Tibial nerve (tissue), 4 donors: ENCODE results near the gene LIPC. TPM values are rescaled to one million over a fixed set of nuclear protein-coding genes. Genes with fewer than 3 reads are reported as not detected.

Source experiments
- DNase-seq, 2 donors: peaks; one replicate each; pipeline ENCODE4 v3.0.0-alpha.2; 2019; ENCODE audit warnings: low spot score in 2 of 2
- H3K27ac ChIP-seq, 4 donors: fragments of 200-600 bp; sonication (generic) in 3 of 4; one replicate each; pipeline ENCODE4 v1.5.1; 2017 to 2019; ENCODE audit warnings: mild to moderate bottlenecking in 1 of 4
- H3K27me3 ChIP-seq, 2 donors: fragments of 200-600 bp; sonication (generic) in 1 of 2; one replicate each; pipeline versions ENCODE4 v1.5.1 to v1.6.0; 2017 to 2019
- H3K36me3 ChIP-seq, 3 donors: fragments of 200-600 bp; sonication (generic); one replicate each; pipeline ENCODE4 v1.5.1; 2018 to 2019
- H3K4me1 ChIP-seq, 4 donors: fragments of 200-600 bp; sonication (generic) in 3 of 4; one replicate each; pipeline ENCODE4 v1.5.1; 2017 to 2019
- H3K4me3 ChIP-seq, 4 donors: fragments of 200-600 bp; sonication (generic) in 3 of 4; one replicate each; pipeline ENCODE4 v1.5.1; 2017 to 2019; ENCODE audit warnings: mild to moderate bottlenecking in 1 of 4, moderate library complexity in 1 of 4
- H3K9me3 ChIP-seq, 4 donors: fragments of 200-600 bp; sonication (generic) in 3 of 4; one replicate each; pipeline ENCODE4 v1.5.1; 2017 to 2019
- EP300 ChIP-seq, 2 donors: sonication (generic); formaldehyde crosslinking; IDR thresholded peaks; one replicate each; pipeline ENCODE4 v1.6.1; 2017; ENCODE audit warnings: antibody characterized with exemption in 2 of 2, mild to moderate bottlenecking in 1 of 2
- POLR2A ChIP-seq, 2 donors: fragments of 450-650 bp; IDR thresholded peaks; one replicate each; pipeline ENCODE4 v1.6.1; 2017; ENCODE audit warnings: antibody characterized with exemption in 2 of 2, mild to moderate bottlenecking in 2 of 2, moderate library complexity in 2 of 2
- WGBS, 2 donors: methylation state at CpG; one replicate each; pipeline ENCODE4 v1.1.5; 2018; 5-methylcytosine and 5-hydroxymethylcytosine counted together
- total RNA-seq, 4 donors: library from RNA; depleted of rRNA; stranded (reverse); fragments of >200 nt; gene quantifications; one replicate each; pipeline ENCODE4 v1.1.0, GENCODE V29; 2016
- TF ChIP-seq, protein P1 (sequence below), 5 experiments: fragments of 200-600 bp in 3 of 5; fragments of 450-650 bp in 2 of 5; sonication (generic) in 3 of 5; IDR thresholded peaks; one replicate each; pipeline ENCODE4 v1.5.1; 2016 to 2019; ENCODE audit warnings: antibody characterized with exemption in 5 of 5, mild to moderate bottlenecking in 3 of 5, moderate library complexity in 2 of 5

LIPC gene
- total RNA-seq, 4 donors from 2014 or later = 11.2 to 18.4 (median 14.7) TPM

DNA sequence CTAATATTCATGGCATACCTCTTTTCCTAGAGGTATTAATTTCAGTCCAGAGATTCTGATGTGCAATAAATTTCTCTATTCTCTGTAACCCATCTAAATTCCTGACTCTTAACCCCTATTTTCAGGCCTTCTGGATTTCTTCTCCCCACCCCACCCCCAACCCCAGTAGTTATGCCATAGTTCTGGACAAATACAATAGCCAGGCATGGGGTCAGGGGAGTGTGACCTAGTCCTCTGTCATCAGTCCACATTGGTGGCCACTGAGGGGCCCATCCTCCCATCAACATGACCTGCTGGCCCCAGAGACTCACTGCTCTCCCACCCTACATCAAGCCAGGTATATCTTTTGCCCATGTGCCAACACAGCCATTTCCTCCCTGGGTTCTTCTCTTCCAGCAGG lies 3.8 kb upstream of the LIPC start:
- Histone ChIP-seq H3K27ac (no peak overlapping the region), H3K36me3 (no peaks in the 10 kb centered on the region), H3K27me3 (no peaks in the 10 kb centered on the region), H3K4me3 (no peak overlapping the region), H3K9me3 (no peaks in the 10 kb centered on the region), H3K4me1 (peaks cover 0 to 6% (median 0%) of the 10 kb centered on the region in 4 donors)
- no peak for DNase-seq
- TF ChIP-seq, protein P1, sequence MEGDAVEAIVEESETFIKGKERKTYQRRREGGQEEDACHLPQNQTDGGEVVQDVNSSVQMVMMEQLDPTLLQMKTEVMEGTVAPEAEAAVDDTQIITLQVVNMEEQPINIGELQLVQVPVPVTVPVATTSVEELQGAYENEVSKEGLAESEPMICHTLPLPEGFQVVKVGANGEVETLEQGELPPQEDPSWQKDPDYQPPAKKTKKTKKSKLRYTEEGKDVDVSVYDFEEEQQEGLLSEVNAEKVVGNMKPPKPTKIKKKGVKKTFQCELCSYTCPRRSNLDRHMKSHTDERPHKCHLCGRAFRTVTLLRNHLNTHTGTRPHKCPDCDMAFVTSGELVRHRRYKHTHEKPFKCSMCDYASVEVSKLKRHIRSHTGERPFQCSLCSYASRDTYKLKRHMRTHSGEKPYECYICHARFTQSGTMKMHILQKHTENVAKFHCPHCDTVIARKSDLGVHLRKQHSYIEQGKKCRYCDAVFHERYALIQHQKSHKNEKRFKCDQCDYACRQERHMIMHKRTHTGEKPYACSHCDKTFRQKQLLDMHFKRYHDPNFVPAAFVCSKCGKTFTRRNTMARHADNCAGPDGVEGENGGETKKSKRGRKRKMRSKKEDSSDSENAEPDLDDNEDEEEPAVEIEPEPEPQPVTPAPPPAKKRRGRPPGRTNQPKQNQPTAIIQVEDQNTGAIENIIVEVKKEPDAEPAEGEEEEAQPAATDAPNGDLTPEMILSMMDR (IDR thresholded peaks at IDR 0.05) = no peak
- no peak for TF ChIP-seq EP300 (IDR thresholded peaks at IDR 0.05)
- TF ChIP-seq POLR2A (IDR thresholded peaks at IDR 0.05) = no peak

DNA sequence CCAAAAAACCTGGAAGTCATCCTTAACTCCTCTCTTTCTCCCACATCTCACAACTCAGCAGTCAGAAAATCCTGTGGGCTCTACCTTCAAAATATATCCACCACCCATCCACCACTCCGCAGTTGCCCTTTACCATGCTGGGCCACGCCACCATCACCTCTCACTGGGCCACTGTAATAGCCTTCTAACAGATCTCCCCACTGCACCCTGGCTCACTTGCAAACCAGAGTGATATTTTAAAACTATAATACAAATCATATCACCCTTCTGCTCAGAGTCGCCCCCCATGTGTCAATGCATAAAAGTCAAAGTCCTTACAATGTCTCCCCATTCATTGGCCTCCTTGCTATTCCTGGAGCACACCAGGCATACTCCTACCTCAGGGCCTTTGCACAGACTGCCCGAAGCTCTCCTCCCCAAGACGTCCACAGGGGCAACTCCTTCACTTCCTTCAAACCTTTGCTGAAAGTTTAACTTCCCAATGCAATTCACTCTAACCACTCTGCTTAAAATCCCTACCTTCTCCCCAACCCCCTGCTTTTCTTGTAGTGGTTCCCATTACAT lies 1.5 kb upstream of the LIPC start:
- no peak overlapping the region for H3K27ac ChIP-seq
- H3K27me3 ChIP-seq = no peaks in the 10 kb centered on the region
- TF ChIP-seq, protein P1 (IDR thresholded peaks at IDR 0.05) = no peak
- no peak for TF ChIP-seq POLR2A (IDR thresholded peaks at IDR 0.05)
- no peak for TF ChIP-seq EP300 (IDR thresholded peaks at IDR 0.05)
- H3K4me1 ChIP-seq = peaks cover 0 to 18% (median 0%) of the 10 kb centered on the region in 4 donors
- no peak for DNase-seq
- no peak overlapping the region for H3K4me3 ChIP-seq
- no peaks in the 10 kb centered on the region for H3K9me3 ChIP-seq
- H3K36me3 ChIP-seq = no peaks in the 10 kb centered on the region
- WGBS, 2 donors = 94 to 98% methylated on average over 5 of the region's 5 CpGs

GRCh38 chr15:58432401-58432800 lies 610 bp downstream of the LIPC start:
- WGBS, 2 donors = 65 to 69% methylated on average over 7 of the region's 7 CpGs
- Histone ChIP-seq H3K4me3 (no peak overlapping the region), H3K36me3 (no peaks in the 10 kb centered on the region), H3K4me1 (peaks cover 0 to 18% (median 0%) of the 10 kb centered on the region in 4 donors), H3K9me3 (no peaks in the 10 kb centered on the region), H3K27me3 (no peaks in the 10 kb centered on the region), H3K27ac (no peak overlapping the region)
- DNase-seq = no peak
- TF ChIP-seq POLR2A (IDR thresholded peaks at IDR 0.05) = no peak
- TF ChIP-seq, protein P1 (IDR thresholded peaks at IDR 0.05) = no peak
- no peak for TF ChIP-seq EP300 (IDR thresholded peaks at IDR 0.05)

GRCh38 chr15:58433597-58434333 lies 2.0 kb downstream of the LIPC start:
- TF ChIP-seq EP300 (IDR thresholded peaks at IDR 0.05) (no peak), POLR2A (IDR thresholded peaks at IDR 0.05) (no peak)
- TF ChIP-seq, protein P1 (IDR thresholded peaks at IDR 0.05) = no peak
- H3K36me3 ChIP-seq = no peaks in the 10 kb centered on the region
- 81 to 84% methylated on average over 4 of the region's 4 CpGs for WGBS, 2 donors
- H3K27me3 ChIP-seq = no peaks in the 10 kb centered on the region
- no peak overlapping the region for H3K4me3 ChIP-seq
- no peak for DNase-seq
- H3K4me1 ChIP-seq = peaks cover 0 to 19% (median 0%) of the 10 kb centered on the region in 4 donors
- no peak overlapping the region for H3K27ac ChIP-seq
- H3K9me3 ChIP-seq = no peaks in the 10 kb centered on the region

DNA sequence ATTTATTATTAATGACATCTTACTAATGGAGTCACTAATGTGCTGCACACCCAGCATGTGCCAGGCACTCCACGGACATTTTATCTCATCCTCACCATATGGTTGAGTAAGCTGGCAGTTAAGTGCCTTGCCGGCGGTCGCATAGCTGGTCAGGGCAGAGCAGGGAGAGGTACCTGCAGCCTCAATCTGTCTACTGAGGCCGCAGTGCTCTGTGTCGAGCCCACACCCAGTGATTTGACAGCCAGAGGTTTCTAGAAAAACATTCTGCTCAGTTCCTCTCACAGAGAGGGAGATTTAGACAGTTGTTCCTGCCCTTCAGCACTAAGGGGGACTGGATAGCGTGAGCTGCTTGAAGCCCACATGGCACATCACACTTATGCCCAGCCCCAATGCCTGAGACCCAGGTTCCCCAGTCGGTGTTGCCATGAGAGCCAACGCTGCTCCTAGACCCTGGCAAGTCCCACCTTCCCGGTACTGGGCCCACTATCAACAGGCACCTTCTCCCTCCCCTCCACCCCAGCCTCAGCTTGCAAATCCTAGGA lies 2.6 kb downstream of the LIPC start:
- no peaks in the 10 kb centered on the region for H3K36me3 ChIP-seq
- peaks cover 0 to 25% (median under 1%) of the 10 kb centered on the region in 4 donors for H3K4me1 ChIP-seq
- no peak overlapping the region for H3K27ac ChIP-seq
- H3K9me3 ChIP-seq = no peaks in the 10 kb centered on the region
- TF ChIP-seq, protein P1 (IDR thresholded peaks at IDR 0.05) = no peak
- TF ChIP-seq EP300 (IDR thresholded peaks at IDR 0.05) (no peak), POLR2A (IDR thresholded peaks at IDR 0.05) (no peak)
- WGBS, 2 donors = 89 to 92% methylated on average over 10 of the region's 10 CpGs
- no peak for DNase-seq
- no peaks in the 10 kb centered on the region for H3K27me3 ChIP-seq
- no peak overlapping the region for H3K4me3 ChIP-seq
